Right ventricle myocardium inferior (tissue), 1 donor: ENCODE results near the gene ATP5PB. TPM values are rescaled to one million over a fixed set of nuclear protein-coding genes. Genes with fewer than 3 reads are reported as not detected.

ENCODE experiments used
- ATAC-seq: fragments of 200-7000 bp; cut with Tn5 transposase; one replicate; pipeline ENCODE4 v1.9.1; 2020; ENCODE audit warnings: mild to moderate bottlenecking, moderate library complexity
- DNase-seq: peaks from one replicate; pipeline ENCODE4 v3.0.0; 2021; ENCODE audit errors: missing footprints
- intact Hi-C: fragments of 100-400 bp; cut with DNase I; formaldehyde crosslinking; loops from one replicate; pipeline ENCODE4 v1.11.0; 2022
- total RNA-seq: library from RNA; stranded (reverse); fragmentation: NEBNext Ultra II Directional; extraction: Animal tissue kit (Norgen Biotek cat#: 25700); gene quantifications from one replicate; pipeline ENCODE4 v1.2.1, GENCODE V29; 2021
- donor health status: DM: no; HTN: yes; CAD: no; lungs with severe emphysema.

The ATP5PB gene
- total RNA-seq, 1 donor from 2014 or later, result 691 TPM

DNA sequence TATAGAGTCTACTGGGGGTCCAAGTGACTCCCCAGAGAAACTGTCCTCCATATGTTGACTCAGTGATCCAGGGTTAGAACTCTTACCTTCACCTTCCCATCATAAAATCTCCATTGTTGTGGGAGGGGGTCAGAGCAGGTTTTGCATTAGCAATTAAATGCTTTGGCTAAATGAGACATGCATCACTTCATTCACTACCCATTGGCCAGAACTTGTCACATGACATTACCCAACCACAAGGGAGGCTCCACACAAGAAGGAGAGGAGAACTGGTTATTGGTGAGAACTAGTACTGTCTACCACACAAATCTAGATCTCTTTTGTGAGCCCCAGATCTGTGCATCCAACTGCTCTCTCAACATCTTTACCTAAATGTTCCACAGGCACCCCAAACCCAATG, 20.3 kb downstream of the ATP5PB start:
- ATAC-seq (no peak), DNase-seq (no peak)
- intact Hi-C loops, result no loop called here

DNA sequence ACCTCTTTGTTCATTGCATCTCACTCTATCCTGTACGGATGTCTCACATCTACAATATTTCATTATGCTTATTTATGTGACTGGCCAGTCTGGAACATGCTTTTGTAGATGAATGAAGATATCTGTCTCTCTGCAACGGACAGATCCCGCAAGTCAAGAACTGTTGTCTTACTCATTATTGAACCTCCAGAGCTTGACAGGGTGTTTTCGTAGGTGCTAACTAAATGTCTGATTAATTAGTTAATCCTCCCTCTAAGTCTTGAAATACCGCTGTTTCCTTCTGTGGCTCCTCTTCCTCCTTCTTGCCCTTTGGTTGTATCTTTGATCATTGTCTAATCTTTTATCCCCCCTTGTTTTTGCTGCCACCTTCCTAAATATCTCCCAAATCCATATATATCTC, 21.3 kb downstream of the ATP5PB start:
- no peak for ATAC-seq
- intact Hi-C loops, result no loop called here

GRCh38 chr1:111471012-111471411, 21.7 kb downstream of the ATP5PB start:
- intact Hi-C loops, result no loop called here
- DNase-seq, result no peak
- peak; percentile 56 for ATAC-seq

More for the DNA sequence above, 21.3 kb downstream of the ATP5PB start:
- DNase-seq, result no peak

GRCh38 chr1:111471538-111471937, 22.3 kb downstream of the ATP5PB start:
- intact Hi-C loops, result no loop called here
- DNase-seq, result no peak
- ATAC-seq, result no peak

DNA sequence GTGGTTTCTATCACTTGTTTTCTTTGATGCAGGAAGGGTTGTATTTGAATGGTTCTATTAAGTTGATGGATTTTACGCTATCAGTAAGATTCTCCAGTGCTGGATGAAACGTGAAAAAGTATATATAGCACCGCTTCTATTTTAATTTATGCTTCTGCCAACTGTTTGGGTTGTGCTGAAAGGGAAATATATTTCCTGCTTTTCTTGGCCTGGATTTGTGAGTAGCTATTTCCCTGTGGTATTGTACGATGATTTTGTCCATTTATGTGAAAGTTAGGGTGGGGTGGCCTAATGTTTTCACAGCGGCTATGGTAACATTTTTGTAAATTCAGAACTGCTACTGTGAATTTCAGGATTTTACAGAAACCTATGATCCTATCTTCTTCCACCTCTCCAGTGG, 24.8 kb downstream of the ATP5PB start:
- intact Hi-C loops, result no loop called here
- no peak for DNase-seq
- peak; percentile 9 for ATAC-seq

DNA sequence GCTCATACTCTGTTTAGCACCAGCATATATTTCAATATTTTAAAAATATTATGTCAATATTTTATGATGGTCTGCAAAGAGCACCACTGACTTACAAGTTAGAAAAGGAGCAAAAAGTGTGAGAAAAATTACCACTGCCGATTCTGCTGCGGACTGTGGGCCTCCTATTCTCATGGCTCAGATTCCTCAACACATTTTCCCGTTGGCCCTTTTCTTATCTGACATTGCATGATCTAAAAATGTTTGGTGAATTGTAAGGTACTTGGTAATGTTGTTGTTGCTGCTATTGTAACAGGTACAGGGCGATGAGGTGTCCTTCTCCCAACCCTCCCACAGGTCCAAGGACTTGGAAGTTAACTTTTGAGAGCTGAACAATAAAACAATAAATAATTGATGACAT, 25.3 kb downstream of the ATP5PB start:
- DNase-seq (no peak), ATAC-seq (no peak)
- intact Hi-C loops, result no loop called here

GRCh38 chr1:111475701-111476100, 26.4 kb downstream of the ATP5PB start:
- no peak for ATAC-seq
- intact Hi-C loops, result no loop called here
- no peak for DNase-seq

- DNase-seq, result no peak
- intact Hi-C loops, result no loop called here
- ATAC-seq, result no peak
These were observed 26.9 kb downstream of the ATP5PB start for GRCh38 chr1:111476214-111476613.

DNA sequence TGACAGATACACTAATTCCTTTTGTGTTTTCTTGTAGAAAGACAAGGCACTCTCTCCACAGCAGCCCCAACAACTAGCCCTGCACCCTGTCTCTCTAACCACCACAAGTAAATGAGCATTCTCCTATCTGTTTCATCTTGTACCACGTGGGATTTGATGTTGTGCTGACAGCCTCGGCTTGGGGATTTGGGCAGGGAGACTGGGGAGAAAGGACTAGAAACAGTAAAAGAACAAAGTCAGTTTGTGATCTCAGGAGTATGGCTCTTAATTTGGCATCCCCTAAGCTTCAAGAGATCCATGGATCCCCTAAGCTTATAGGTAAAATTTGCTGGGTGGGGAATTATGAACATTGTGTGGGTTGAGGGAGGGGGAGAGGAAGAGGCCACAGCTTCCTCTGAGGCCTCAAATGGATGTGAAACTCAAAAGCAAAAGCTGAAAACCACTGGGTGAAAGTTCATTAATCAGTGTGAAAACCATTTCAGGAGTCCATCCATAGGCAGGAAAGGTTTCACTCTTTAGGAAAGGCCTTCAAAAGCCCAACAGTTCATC, 27.6 kb downstream of the ATP5PB start:
- no peak for ATAC-seq
- intact Hi-C loops, result no loop called here
- no peak for DNase-seq

GRCh38 chr1:111480674-111481073, 31.4 kb downstream of the ATP5PB start:
- DNase-seq (no peak), ATAC-seq (no peak)
- intact Hi-C loops, result loop anchor here (2.0 to 5.0 kb wide), 2 partner anchors 267 to 288 kb away; no protein-coding TSS in a partner anchor

- intact Hi-C loops, result loop anchor here (2.0 to 5.0 kb wide), 2 partner anchors 266 to 287 kb away; no protein-coding TSS in a partner anchor
- ATAC-seq (peak; percentile 97), DNase-seq (peak; percentile 90)
These were observed 32.3 kb downstream of the ATP5PB start for GRCh38 chr1:111481387-111482221.

DNA sequence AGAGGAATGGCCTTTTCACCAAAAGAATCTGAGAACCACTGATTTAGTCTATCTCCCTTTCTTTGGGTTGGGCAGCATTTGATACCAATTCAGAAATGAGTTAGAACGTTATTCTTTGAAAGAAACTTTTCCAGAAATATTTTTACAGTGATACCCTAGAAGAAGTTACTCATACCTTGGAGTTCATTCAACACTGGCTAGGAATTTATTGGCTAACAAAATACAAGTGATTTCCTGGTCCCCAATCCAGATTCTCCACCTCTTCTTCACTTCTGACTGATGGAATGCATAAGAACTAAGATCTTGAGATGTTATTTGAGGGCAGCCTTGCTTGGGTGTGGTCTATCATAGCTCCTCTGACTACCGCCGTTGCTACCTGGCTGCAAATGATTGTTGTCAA, 33.9 kb downstream of the ATP5PB start:
- DNase-seq, result no peak

DNA sequence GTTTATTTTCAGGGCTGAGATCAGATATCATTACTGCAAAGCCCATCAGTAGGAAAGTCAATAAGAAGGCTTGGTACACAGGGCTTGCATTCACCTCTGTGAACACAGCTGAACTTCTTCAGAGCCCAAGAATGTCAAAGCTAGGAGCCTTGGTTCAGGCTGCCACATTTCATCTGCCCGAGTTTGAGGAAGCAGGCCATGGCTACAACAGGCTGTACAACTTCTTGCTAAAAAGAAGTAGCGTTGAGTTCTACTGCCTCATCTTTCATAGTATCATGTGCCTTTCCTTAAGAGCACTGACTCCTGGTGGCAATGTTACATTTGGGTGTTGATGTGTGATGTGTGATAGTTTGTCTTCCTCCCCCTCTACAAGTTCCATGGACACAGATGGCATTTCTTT, 34.6 kb downstream of the ATP5PB start:
- DNase-seq (no peak), ATAC-seq (no peak)
- intact Hi-C loops, result loop anchor here (5.0 kb wide), 1 partner anchor 263 kb away; no protein-coding TSS in a partner anchor

More for the DNA sequence above, 33.9 kb downstream of the ATP5PB start:
- no peak for ATAC-seq
- intact Hi-C loops, result loop anchor here (5.0 kb wide), 1 partner anchor 264 kb away; no protein-coding TSS in a partner anchor

DNA sequence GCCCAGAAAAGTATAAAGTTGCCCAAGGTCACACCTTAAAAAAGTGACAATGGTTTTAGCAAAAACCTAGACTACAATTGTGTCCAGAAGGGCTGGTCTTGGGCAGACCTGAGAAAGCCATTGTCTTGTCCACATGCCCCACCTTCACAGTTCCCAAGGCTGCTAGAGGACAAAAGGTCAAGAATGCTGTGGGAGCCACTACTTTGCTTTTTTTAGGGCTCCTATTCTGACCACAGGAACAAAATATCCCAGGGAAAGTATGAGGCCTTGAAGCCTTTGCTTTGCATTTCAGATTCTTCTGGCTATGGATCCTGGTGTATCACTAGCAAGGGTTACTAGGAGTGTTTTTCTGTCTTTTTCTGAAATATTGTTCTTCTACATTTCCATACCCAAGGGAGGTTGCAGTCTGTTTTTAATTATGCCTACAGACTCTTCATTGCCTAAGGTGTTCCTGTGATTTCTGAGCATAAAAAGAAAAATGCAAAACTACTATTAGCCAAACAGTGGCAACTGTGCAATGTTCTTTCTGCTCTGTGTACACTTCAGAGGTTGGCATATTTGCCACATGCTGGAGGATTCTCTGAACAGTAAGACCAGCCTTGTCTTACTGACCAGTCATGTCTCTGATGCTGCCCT, 35.2 kb downstream of the ATP5PB start:
- no peak for DNase-seq
- intact Hi-C loops, result loop anchor here (5.0 kb wide), 1 partner anchor 263 kb away; no protein-coding TSS in a partner anchor
- ATAC-seq, result no peak

GRCh38 chr1:111486431-111486830, 37.2 kb downstream of the ATP5PB start:
- intact Hi-C loops, result no loop called here
- ATAC-seq (no peak), DNase-seq (no peak)

GRCh38 chr1:111487133-111487532, 37.9 kb downstream of the ATP5PB start:
- DNase-seq (no peak), ATAC-seq (no peak)
- intact Hi-C loops, result no loop called here

DNA sequence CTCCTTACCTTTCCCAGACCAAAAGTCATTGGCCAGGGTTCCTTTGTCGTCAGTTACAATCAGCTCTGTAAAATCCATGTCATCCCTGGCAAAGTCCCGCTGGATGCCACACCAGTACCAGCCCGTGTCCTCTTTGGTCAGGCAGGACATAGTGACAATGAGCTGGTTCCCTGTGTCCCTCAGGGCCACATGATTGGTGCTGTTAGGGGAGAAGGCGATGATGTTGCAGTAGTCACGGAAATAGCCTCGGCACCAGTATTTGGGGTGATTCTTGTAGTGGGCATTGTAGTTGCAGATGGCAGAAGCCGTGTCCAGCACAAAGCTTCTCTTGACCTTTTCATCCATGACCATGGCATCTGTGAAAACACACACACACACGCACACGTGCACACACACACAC, 39.4 kb downstream of the ATP5PB start:
- intact Hi-C loops, result no loop called here
- ATAC-seq, result no peak
- DNase-seq, result no peak

DNA sequence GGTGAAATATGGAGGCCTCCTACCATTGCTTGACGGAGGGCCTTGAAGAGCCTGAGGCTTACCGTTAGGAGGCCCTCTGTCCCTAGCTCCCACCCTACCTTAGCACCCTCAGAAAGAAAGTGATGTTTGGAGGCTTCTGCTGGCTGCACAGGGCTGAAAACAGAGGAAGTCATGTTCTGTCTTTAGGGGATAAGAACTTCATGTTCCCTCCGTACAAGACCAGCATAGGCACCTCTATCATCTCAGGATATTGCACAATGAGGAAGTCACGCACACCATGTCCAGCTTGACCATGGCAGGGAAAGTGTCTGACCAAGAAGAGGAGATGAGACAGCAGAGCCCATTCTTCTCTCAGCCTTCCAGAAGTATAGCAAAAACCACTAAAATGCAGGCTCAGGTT, 40.3 kb downstream of the ATP5PB start:
- ATAC-seq (peak; percentile 82), DNase-seq (no peak)
- intact Hi-C loops, result no loop called here

- intact Hi-C loops, result no loop called here
- DNase-seq (no peak), ATAC-seq (no peak)
These were observed 41.0 kb downstream of the ATP5PB start for GRCh38 chr1:111490220-111490619.

- no peak for DNase-seq
- intact Hi-C loops, result no loop called here
- ATAC-seq, result no peak
These were observed 41.8 kb downstream of the ATP5PB start for GRCh38 chr1:111491070-111491469.
